Measurements from ENCODE around the gene HNRNPA2B1. TPM values are rescaled to one million over a fixed set of nuclear protein-coding genes. Genes with fewer than 3 reads are reported as not detected.

Gene HNRNPA2B1
- total and polyA plus RNA-seq, 2 donors (not counting 1 experiment from before 2014, with no cell fraction given) = 167 to 524 TPM

GRCh38 chr7:26159243-26159642 is 41.3 kb downstream of the HNRNPA2B1 start:
- DNase-seq = no peak
- Histone ChIP-seq H3K36me3 (replicated peaks in 1 of 2; ENCODE audit: control extremely low read depth in 1 of 2, control insufficient read depth in 1 of 2, extremely low read depth in 1 of 2, insufficient read depth in 2 of 2, low read length in 1 of 2) (no peaks in the 10 kb centered on the region), H3K4me1 (ENCODE audit: control insufficient read depth in 2 of 2, insufficient read depth in 2 of 2, low read length in 2 of 2) (peaks cover 27 to 33% of the 10 kb centered on the region in 2 donors), H3K9me3 (ENCODE audit: control extremely low read depth in 1 of 3, control insufficient read depth in 2 of 3, insufficient read depth in 1 of 3, low read length in 2 of 3) (peaks cover 0 to 3% (median 0%) of the 10 kb centered on the region in 3 donors), H2AFZ (ENCODE audit: insufficient read depth, low read depth, low read length, poor library complexity, severe bottlenecking) (no peak overlapping the region), H3K4me2 (replicated peaks; ENCODE audit: low read depth, low read length, poor library complexity, severe bottlenecking) (no peak overlapping the region), H3K27ac (ENCODE audit: low read length in 2 of 2) (no peak overlapping the region), H3K9ac (ENCODE audit: low read length) (no peak overlapping the region), H4K20me1 (ENCODE audit: control insufficient read depth, insufficient read depth, low read length, poor library complexity, severe bottlenecking) (no peaks in the 10 kb centered on the region), H3K79me2 (ENCODE audit: control insufficient read depth, insufficient read depth, low read length) (no peaks in the 10 kb centered on the region), H3K4me3 (ENCODE audit: control extremely low read depth in 1 of 5, extremely low read depth in 1 of 5, insufficient read depth in 1 of 5, low read depth in 2 of 5, low read length in 4 of 5) (no peak overlapping the region), H3K27me3 (replicated peaks in 1 of 4; ENCODE audit: control extremely low read depth in 1 of 4, control insufficient read depth in 3 of 4, insufficient read depth in 4 of 4, low read length in 3 of 4) (no peaks in the 10 kb centered on the region)
- POLR2A ChIA-PET = no interaction called here
- Mint-ChIP-seq H3K4me3 (no peak overlapping the region), H3K27ac (no peak overlapping the region), H3K27me3 (no peaks in the 10 kb centered on the region), H3K4me1 (peaks cover 44% of the 10 kb centered on the region), H3K9me3 (ENCODE audit: insufficient read depth) (no peaks in the 10 kb centered on the region)
- CTCF ChIA-PET = interaction anchor here (0.8 to 2.0 kb wide), 4 partner anchors 43 to 268 kb away, joined by 3 to 11 read pairs (median 3); no protein-coding TSS in a partner anchor
- TF ChIP-seq, protein P1, sequence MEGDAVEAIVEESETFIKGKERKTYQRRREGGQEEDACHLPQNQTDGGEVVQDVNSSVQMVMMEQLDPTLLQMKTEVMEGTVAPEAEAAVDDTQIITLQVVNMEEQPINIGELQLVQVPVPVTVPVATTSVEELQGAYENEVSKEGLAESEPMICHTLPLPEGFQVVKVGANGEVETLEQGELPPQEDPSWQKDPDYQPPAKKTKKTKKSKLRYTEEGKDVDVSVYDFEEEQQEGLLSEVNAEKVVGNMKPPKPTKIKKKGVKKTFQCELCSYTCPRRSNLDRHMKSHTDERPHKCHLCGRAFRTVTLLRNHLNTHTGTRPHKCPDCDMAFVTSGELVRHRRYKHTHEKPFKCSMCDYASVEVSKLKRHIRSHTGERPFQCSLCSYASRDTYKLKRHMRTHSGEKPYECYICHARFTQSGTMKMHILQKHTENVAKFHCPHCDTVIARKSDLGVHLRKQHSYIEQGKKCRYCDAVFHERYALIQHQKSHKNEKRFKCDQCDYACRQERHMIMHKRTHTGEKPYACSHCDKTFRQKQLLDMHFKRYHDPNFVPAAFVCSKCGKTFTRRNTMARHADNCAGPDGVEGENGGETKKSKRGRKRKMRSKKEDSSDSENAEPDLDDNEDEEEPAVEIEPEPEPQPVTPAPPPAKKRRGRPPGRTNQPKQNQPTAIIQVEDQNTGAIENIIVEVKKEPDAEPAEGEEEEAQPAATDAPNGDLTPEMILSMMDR (IDR thresholded peaks at IDR 0.05) = no peak
- 100% methylated on average over 2 of the region's 2 CpGs for WGBS (ENCODE audit: insufficient coverage)
- intact Hi-C loops (cut with micrococcal nuclease) = loop anchor here (5.0 kb wide), 1 partner anchor 262 kb away; no protein-coding TSS in a partner anchor
- ATAC-seq (ENCODE audit: low read depth) = no peak

GRCh38 chr7:26157520-26158105 is 42.9 kb downstream of the HNRNPA2B1 start:
- ChIA-PET POLR2A (interaction anchor here (1.1 kb wide), 1 partner anchor 42 kb away, joined by 3 read pairs; no protein-coding TSS in a partner anchor), CTCF (interaction anchor here (0.7 to 2.9 kb wide), 5 partner anchors 11 to 212 kb away, joined by 3 to 13 read pairs (median 4); no protein-coding TSS in a partner anchor)
- intact Hi-C loops (cut with micrococcal nuclease) = loop anchor here (2.0 to 5.0 kb wide), 2 partner anchors 35 to 260 kb away; no protein-coding TSS in a partner anchor
- no peak for ATAC-seq (ENCODE audit: low read depth)
- Mint-ChIP-seq H3K27me3 (no peaks in the 10 kb centered on the region), H3K4me3 (peak overlapping the region; percentile 85), H3K4me1 (peaks cover 57% of the 10 kb centered on the region), H3K9me3 (ENCODE audit: insufficient read depth) (no peaks in the 10 kb centered on the region), H3K27ac (no peak overlapping the region)
- Histone ChIP-seq H3K27me3 (replicated peaks in 1 of 4; ENCODE audit: control extremely low read depth in 1 of 4, control insufficient read depth in 3 of 4, insufficient read depth in 4 of 4, low read length in 3 of 4) (no peaks in the 10 kb centered on the region), H3K9me3 (ENCODE audit: control extremely low read depth in 1 of 3, control insufficient read depth in 2 of 3, insufficient read depth in 1 of 3, low read length in 2 of 3) (peaks cover 0 to 3% (median 0%) of the 10 kb centered on the region in 3 donors), H3K36me3 (replicated peaks in 1 of 2; ENCODE audit: control extremely low read depth in 1 of 2, control insufficient read depth in 1 of 2, extremely low read depth in 1 of 2, insufficient read depth in 2 of 2, low read length in 1 of 2) (no peaks in the 10 kb centered on the region), H3K27ac (ENCODE audit: low read length in 2 of 2) (no peak overlapping the region), H4K20me1 (ENCODE audit: control insufficient read depth, insufficient read depth, low read length, poor library complexity, severe bottlenecking) (no peaks in the 10 kb centered on the region), H3K4me3 (ENCODE audit: control extremely low read depth in 1 of 5, extremely low read depth in 1 of 5, insufficient read depth in 1 of 5, low read depth in 2 of 5, low read length in 4 of 5) (no peak overlapping the region), H3K4me2 (replicated peaks; ENCODE audit: low read depth, low read length, poor library complexity, severe bottlenecking) (peak overlapping the region; percentile 70), H2AFZ (ENCODE audit: insufficient read depth, low read depth, low read length, poor library complexity, severe bottlenecking) (no peak overlapping the region), H3K79me2 (ENCODE audit: control insufficient read depth, insufficient read depth, low read length) (no peaks in the 10 kb centered on the region), H3K4me1 (ENCODE audit: control insufficient read depth in 2 of 2, insufficient read depth in 2 of 2, low read length in 2 of 2) (peaks cover 38 to 47% of the 10 kb centered on the region in 2 donors), H3K9ac (ENCODE audit: low read length) (no peak overlapping the region)
- no peak for TF ChIP-seq EZH2 (IDR thresholded peaks at IDR 0.05; ENCODE audit: borderline replicate concordance, insufficient read depth, low read depth, low read length, poor library complexity, severe bottlenecking)
- TF ChIP-seq, protein P1 (IDR thresholded peaks at IDR 0.05) = no peak
- WGBS (ENCODE audit: insufficient coverage) = 100% methylated on average over 1 of the region's 4 CpGs
- DNase-seq = no peak

Measured in B cell (primary cell).